ENCODE measurements around the gene HS3ST6. TPM values are rescaled to one million over a fixed set of nuclear protein-coding genes. Genes with fewer than 3 reads are reported as not detected.

Gene HS3ST6

DNA sequence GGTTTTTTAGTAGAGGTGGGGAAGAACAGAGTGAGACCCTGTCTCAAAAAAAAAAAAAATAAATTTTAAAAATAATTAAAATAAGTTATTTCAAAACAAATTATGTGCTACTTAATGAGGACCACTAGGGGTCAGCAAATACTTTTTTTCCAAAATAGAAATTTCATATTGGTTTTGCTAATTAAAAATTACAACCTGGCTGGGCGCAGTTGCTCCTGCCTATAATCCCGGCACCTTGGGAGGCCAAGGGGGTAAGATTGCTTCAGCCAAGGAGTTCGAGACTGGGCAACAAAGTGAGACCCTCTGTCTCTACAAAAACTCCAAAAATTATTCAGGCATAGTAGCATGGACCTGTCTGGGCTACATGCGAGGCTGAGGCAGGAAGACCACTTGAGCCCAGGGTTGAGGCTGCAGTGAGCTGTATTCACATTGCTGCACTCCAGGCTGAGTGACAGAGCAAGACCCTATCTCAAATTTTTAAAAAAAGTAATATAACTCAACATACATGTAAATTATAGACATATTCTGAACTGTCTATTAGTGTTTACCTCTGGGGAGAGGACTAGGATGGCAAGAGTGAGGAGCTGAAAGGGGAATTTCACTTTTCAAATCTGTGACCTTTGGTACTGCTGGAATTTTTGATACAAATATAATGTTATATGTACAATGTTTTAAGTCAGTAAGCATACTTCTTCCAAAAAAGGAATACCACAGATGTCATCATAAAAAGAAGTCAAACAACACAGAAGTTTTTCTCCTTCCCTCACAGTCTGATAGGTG lies 54.3 kb downstream of the HS3ST6 start:
- Histone ChIP-seq H4K8ac (ENCODE audit: low read length) (no peak overlapping the region), H2AK5ac (ENCODE audit: low read length, severe bottlenecking) (no peak overlapping the region), H2AFZ (ENCODE audit: low read depth, low read length) (no peak overlapping the region), H3K36me3 (ENCODE audit: control insufficient read depth in 1 of 2, insufficient read depth in 2 of 2, low read depth in 1 of 2, low read length in 2 of 2) (no peaks in the 10 kb centered on the region), H3K23ac (ENCODE audit: low read length in 2 of 2) (no peak overlapping the region), H2BK5ac (ENCODE audit: low read depth, low read length, poor library complexity, severe bottlenecking) (no peak overlapping the region), H4K91ac (ENCODE audit: low read length) (no peak overlapping the region), H3K4me3 (ENCODE audit: insufficient read depth in 1 of 2, low read depth in 1 of 2, low read length in 2 of 2) (no peak overlapping the region), H2BK120ac (ENCODE audit: low read depth, low read length) (no peak overlapping the region), H3K4ac (ENCODE audit: low read depth in 1 of 2, low read length in 2 of 2) (no peak overlapping the region), H3K9me3 (ENCODE audit: control insufficient read depth, low read length) (no peaks in the 10 kb centered on the region), H3K27ac (ENCODE audit: low read length, poor library complexity, severe bottlenecking) (no peak overlapping the region), H2BK12ac (ENCODE audit: low read length in 2 of 2) (no peak overlapping the region), H2BK15ac (ENCODE audit: low read depth, poor library complexity, severe bottlenecking) (no peak overlapping the region), H3K79me1 (replicated peaks; ENCODE audit: low read length, poor library complexity, severe bottlenecking) (no peaks in the 10 kb centered on the region), H3K14ac (ENCODE audit: low read length in 2 of 2) (no peak overlapping the region), H3K27me3 (ENCODE audit: control insufficient read depth in 1 of 2, insufficient read depth in 1 of 2, low read length in 2 of 2) (peaks cover 0 to 51% of the 10 kb centered on the region in 2 experiments), H3K9ac (ENCODE audit: low read length) (no peak overlapping the region), H3K4me1 (ENCODE audit: control insufficient read depth, insufficient read depth, low read depth, low read length) (no peaks in the 10 kb centered on the region), H3K18ac (ENCODE audit: low read depth in 1 of 2, low read length in 2 of 2) (no peak overlapping the region), H3K4me2 (ENCODE audit: low read length, poor library complexity, severe bottlenecking) (no peak overlapping the region)
- 18% methylated on average over 4 of the region's 4 CpGs for WGBS
- DNase-seq = peak; percentile 51

GRCh38 chr16:1862394-1862793 lies 55.8 kb downstream of the HS3ST6 start:
- H3K9me3 ChIP-seq (ENCODE audit: control insufficient read depth, low read length) = no peaks in the 10 kb centered on the region
- H2AK5ac ChIP-seq (ENCODE audit: low read length, severe bottlenecking) = no peak overlapping the region
- H2BK120ac ChIP-seq (ENCODE audit: low read depth, low read length) = no peak overlapping the region
- no peak overlapping the region for H3K4me2 ChIP-seq (ENCODE audit: low read length, poor library complexity, severe bottlenecking)
- no peaks in the 10 kb centered on the region for H3K79me1 ChIP-seq (replicated peaks; ENCODE audit: low read length, poor library complexity, severe bottlenecking)
- H3K9ac ChIP-seq (ENCODE audit: low read length) = no peak overlapping the region
- no peak overlapping the region for H2AFZ ChIP-seq (ENCODE audit: low read depth, low read length)
- peaks cover 3% of the 10 kb centered on the region for H3K4me1 ChIP-seq (ENCODE audit: control insufficient read depth, insufficient read depth, low read depth, low read length)
- H3K27me3 ChIP-seq (ENCODE audit: control insufficient read depth in 1 of 2, insufficient read depth in 1 of 2, low read length in 2 of 2) = peaks cover 0 to 66% of the 10 kb centered on the region in 2 experiments
- H2BK15ac ChIP-seq (ENCODE audit: low read depth, poor library complexity, severe bottlenecking) = no peak overlapping the region
- no peak for DNase-seq
- H3K4ac ChIP-seq (ENCODE audit: low read depth in 1 of 2, low read length in 2 of 2) = no peak overlapping the region
- 74% methylated on average over 8 of the region's 9 CpGs for WGBS
- H3K36me3 ChIP-seq (ENCODE audit: control insufficient read depth in 1 of 2, insufficient read depth in 2 of 2, low read depth in 1 of 2, low read length in 2 of 2) = no peaks in the 10 kb centered on the region
- no peak overlapping the region for H3K18ac ChIP-seq (ENCODE audit: low read depth in 1 of 2, low read length in 2 of 2)
- no peak overlapping the region for H4K8ac ChIP-seq (ENCODE audit: low read length)
- H3K23ac ChIP-seq (ENCODE audit: low read length in 2 of 2) = no peak overlapping the region
- no peak overlapping the region for H3K4me3 ChIP-seq (ENCODE audit: insufficient read depth in 1 of 2, low read depth in 1 of 2, low read length in 2 of 2)
- H3K27ac ChIP-seq (ENCODE audit: low read length, poor library complexity, severe bottlenecking) = no peak overlapping the region
- H4K91ac ChIP-seq (ENCODE audit: low read length) = no peak overlapping the region
- no peak overlapping the region for H2BK12ac ChIP-seq (ENCODE audit: low read length in 2 of 2)
- H3K14ac ChIP-seq (ENCODE audit: low read length in 2 of 2) = no peak overlapping the region
- no peak overlapping the region for H2BK5ac ChIP-seq (ENCODE audit: low read depth, low read length, poor library complexity, severe bottlenecking)

DNA sequence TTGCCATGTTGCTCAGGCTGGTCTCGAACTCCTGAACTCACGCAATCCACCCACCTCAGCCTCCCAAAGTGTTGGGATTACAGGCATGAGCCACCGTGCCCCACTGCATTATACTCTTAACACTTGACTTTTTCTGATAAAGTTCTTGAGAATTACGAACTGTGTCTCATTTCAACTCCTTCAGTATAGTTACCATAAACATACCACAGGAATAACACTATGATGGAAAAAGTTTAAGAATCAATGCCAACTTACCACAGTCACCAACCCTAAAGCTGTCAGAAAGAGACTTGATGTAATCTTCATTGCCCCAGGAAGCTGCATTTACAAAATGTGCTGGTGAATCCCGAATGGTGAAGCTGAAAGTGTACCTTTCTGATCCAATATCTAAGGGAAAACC lies 56.5 kb downstream of the HS3ST6 start:
- Histone ChIP-seq H2BK12ac (ENCODE audit: low read length in 2 of 2) (no peak overlapping the region), H3K27ac (ENCODE audit: low read length, poor library complexity, severe bottlenecking) (no peak overlapping the region), H3K79me1 (replicated peaks; ENCODE audit: low read length, poor library complexity, severe bottlenecking) (no peaks in the 10 kb centered on the region), H3K4me2 (ENCODE audit: low read length, poor library complexity, severe bottlenecking) (no peak overlapping the region), H3K4ac (ENCODE audit: low read depth in 1 of 2, low read length in 2 of 2) (no peak overlapping the region), H2AK5ac (ENCODE audit: low read length, severe bottlenecking) (no peak overlapping the region), H2AFZ (ENCODE audit: low read depth, low read length) (no peak overlapping the region), H3K27me3 (ENCODE audit: control insufficient read depth in 1 of 2, insufficient read depth in 1 of 2, low read length in 2 of 2) (peaks cover 3 to 73% of the 10 kb centered on the region in 2 experiments), H4K91ac (ENCODE audit: low read length) (no peak overlapping the region), H3K18ac (ENCODE audit: low read depth in 1 of 2, low read length in 2 of 2) (no peak overlapping the region), H3K14ac (ENCODE audit: low read length in 2 of 2) (no peak overlapping the region), H2BK5ac (ENCODE audit: low read depth, low read length, poor library complexity, severe bottlenecking) (no peak overlapping the region), H3K9me3 (ENCODE audit: control insufficient read depth, low read length) (no peaks in the 10 kb centered on the region), H3K9ac (ENCODE audit: low read length) (no peak overlapping the region), H2BK120ac (ENCODE audit: low read depth, low read length) (no peak overlapping the region), H4K8ac (ENCODE audit: low read length) (no peak overlapping the region), H3K4me3 (ENCODE audit: insufficient read depth in 1 of 2, low read depth in 1 of 2, low read length in 2 of 2) (no peak overlapping the region), H3K36me3 (ENCODE audit: control insufficient read depth in 1 of 2, insufficient read depth in 2 of 2, low read depth in 1 of 2, low read length in 2 of 2) (no peaks in the 10 kb centered on the region), H3K23ac (ENCODE audit: low read length in 2 of 2) (no peak overlapping the region), H2BK15ac (ENCODE audit: low read depth, poor library complexity, severe bottlenecking) (no peak overlapping the region), H3K4me1 (ENCODE audit: control insufficient read depth, insufficient read depth, low read depth, low read length) (peaks cover 3% of the 10 kb centered on the region)
- no peak for DNase-seq
- WGBS = 67% methylated on average over 5 of the region's 5 CpGs

Small RNA genes within 50 kb of the gene (small RNA-seq; reads per million reads assigned to genes)
- gene SNORA10 (ENCODE audit: low read depth) (not detected), gene SNORA64 (ENCODE audit: low read depth) (not detected)
